ENCODE measurements around the gene PROX2.
A peak's percentile ranks its signal among the peaks of the same experiment; 100 is the strongest.

Gene PROX2

GRCh38 chr14:74908861-74909341 is 33.0 kb upstream of the PROX2 start:
- DNase-seq = no peak

- DNase-seq = no peak
Observed at GRCh38 chr14:74907744-74908143, 31.8 kb upstream of the PROX2 start.

- DNase-seq = no peak
Observed at GRCh38 chr14:74906925-74907521, 31.1 kb upstream of the PROX2 start.

- peak; percentile 76 to 85 for DNase-seq
Observed at GRCh38 chr14:74905595-74906142, 29.7 kb upstream of the PROX2 start.

GRCh38 chr14:74904635-74905503 is 28.9 kb upstream of the PROX2 start:
- no peak for DNase-seq

- DNase-seq = no peak
Observed at GRCh38 chr14:74902941-74903705, 27.2 kb upstream of the PROX2 start.

GRCh38 chr14:74898694-74899093 is 22.7 kb upstream of the PROX2 start:
- no peak for DNase-seq

GRCh38 chr14:74898083-74898482 is 22.1 kb upstream of the PROX2 start:
- DNase-seq = no peak

- DNase-seq = no peak
Observed at GRCh38 chr14:74897642-74898041, 21.7 kb upstream of the PROX2 start.

- no peak for DNase-seq
Observed at GRCh38 chr14:74896400-74896799, 20.5 kb upstream of the PROX2 start.

GRCh38 chr14:74893614-74894091 is 17.7 kb upstream of the PROX2 start:
- no peak for DNase-seq

GRCh38 chr14:74892745-74893144 is 16.8 kb upstream of the PROX2 start:
- DNase-seq = no peak

- DNase-seq = no peak
Observed at GRCh38 chr14:74891870-74892269, 15.9 kb upstream of the PROX2 start.

- no peak for DNase-seq
Observed at GRCh38 chr14:74890262-74890661, 14.3 kb upstream of the PROX2 start.

GRCh38 chr14:74888164-74889158 is 12.5 kb upstream of the PROX2 start:
- no peak for DNase-seq

GRCh38 chr14:74886001-74886400 is 10.1 kb upstream of the PROX2 start:
- no peak for DNase-seq

GRCh38 chr14:74882103-74882920 is 6.4 kb upstream of the PROX2 start:
- peak; percentile 39 to 56 for DNase-seq

- peak; percentile 79 to 84 for DNase-seq
Observed at GRCh38 chr14:74881431-74882102, 5.6 kb upstream of the PROX2 start, which contains the start of gene DLST. Gene DLST (plus strand): TSS chr14:74881916. CDS start chr14:74881954, 38 bp downstream.

- no peak for DNase-seq
Observed at GRCh38 chr14:74879427-74880182, 3.7 kb upstream of the PROX2 start.
